Erythroblast (primary cell): ENCODE data around the gene CINP.

Experiments used
- GATA1 ChIP-seq: IDR thresholded peaks from 2 replicates; pipeline ENCODE4 v1.6.1; 2011; ENCODE audit warnings: low read depth, mild to moderate bottlenecking, control low read depth, low read length, moderate library complexity
- POLR2A ChIP-seq: IDR thresholded peaks from 2 replicates; pipeline ENCODE4 v1.6.1; 2011; ENCODE audit warnings: mild to moderate bottlenecking, low read length

DNA sequence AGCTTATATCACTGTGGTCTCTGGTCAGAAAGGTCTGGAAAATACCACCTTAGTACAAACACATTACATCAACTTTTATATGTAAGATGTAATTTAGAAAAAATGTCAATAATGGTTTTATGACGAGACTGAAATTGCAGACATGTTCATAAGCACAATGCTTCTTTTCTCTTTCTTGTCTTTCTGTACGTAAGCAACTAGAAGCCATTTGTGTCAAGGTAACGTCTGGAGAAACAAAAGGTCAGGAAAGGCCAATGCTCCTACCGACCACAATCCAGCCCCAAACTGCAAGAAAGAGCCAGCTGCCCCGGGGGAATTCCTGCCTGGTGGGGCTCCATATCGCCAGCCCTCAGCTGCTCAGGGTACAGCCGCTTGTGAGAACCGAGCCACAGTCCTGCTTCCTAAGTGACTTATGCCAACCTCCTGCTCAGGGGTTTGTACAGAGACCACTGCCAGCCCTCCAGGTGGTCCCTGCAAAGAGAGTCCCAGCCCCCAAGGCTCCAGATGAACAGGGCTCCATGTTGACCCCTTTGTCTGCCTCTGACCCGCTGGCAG, 36.8 kb downstream of the CINP start:
- no peak for TF ChIP-seq POLR2A
- no peak for TF ChIP-seq GATA1
